Transverse colon (tissue), 4 donors: Measurements from ENCODE around the gene GATA2. TPM values are rescaled to one million over a fixed set of nuclear protein-coding genes. Genes with fewer than 3 reads are reported as not detected.
A peak's percentile ranks its signal among the peaks of the same experiment; 100 is the strongest.

Source experiments
- DNase-seq: peaks from one replicate; pipeline ENCODE4 v3.0.0-alpha.2; 2019
- H3K27ac ChIP-seq, 4 donors: fragments of 200-600 bp; sonication (generic); 2 replicates each; pipeline ENCODE4 v1.5.1; 2016 to 2018; ENCODE audit warnings: inconsistent platforms in 4 of 4
- H3K27me3 ChIP-seq: fragments of 200-600 bp; sonication (generic); 2 replicates; pipeline ENCODE4 v1.5.1; 2017; ENCODE audit warnings: inconsistent platforms
- H3K36me3 ChIP-seq, 4 donors: fragments of 200-600 bp; sonication (generic); 2 replicates each; pipeline ENCODE4 v1.5.1; 2017 to 2019; ENCODE audit warnings: inconsistent platforms in 4 of 4
- H3K4me1 ChIP-seq, 4 donors: fragments of 200-600 bp; sonication (generic); 2 replicates each; pipeline ENCODE4 v1.5.1; 2017 to 2020; ENCODE audit warnings: inconsistent platforms in 4 of 4
- H3K4me3 ChIP-seq, 4 donors: fragments of 200-600 bp; sonication (generic); 1 replicate in 1 of 4; 2 replicates in 3 of 4; pipeline versions ENCODE4 v1.5.1 to v1.6.1; 2017 to 2019; ENCODE audit warnings: inconsistent platforms in 4 of 4
- H3K9me3 ChIP-seq, 2 donors: fragments of 200-600 bp; sonication (generic); 2 replicates each; pipeline ENCODE4 v1.5.1; 2017 to 2019; ENCODE audit warnings: inconsistent platforms in 2 of 2
- EP300 ChIP-seq: sonication (generic); formaldehyde crosslinking; IDR thresholded peaks from one replicate; pipeline ENCODE4 v1.6.1; 2017; ENCODE audit warnings: antibody characterized with exemption, low read depth
- POLR2A ChIP-seq: fragments of 450-650 bp; IDR thresholded peaks from one replicate; pipeline ENCODE4 v1.6.1; 2016; ENCODE audit warnings: antibody characterized with exemption, mild to moderate bottlenecking, moderate library complexity
- POLR2AphosphoS5 ChIP-seq, 3 donors: sonication (generic); formaldehyde crosslinking; IDR thresholded peaks; one replicate each; pipeline ENCODE4 v1.6.1; 2016; ENCODE audit warnings: antibody characterized with exemption in 3 of 3
- WGBS, 2 donors: methylation state at CpG; one replicate each; pipeline ENCODE4 v1.1.5; 2018; ENCODE audit warnings: low coverage in 1 of 2; 5-methylcytosine and 5-hydroxymethylcytosine counted together
- in situ Hi-C, 4 donors: fragments of 200-750 bp; cut with MboI; loops; one replicate each; pipeline versions ENCODE4 v1.15.0 to v1.15.1; 2017; ENCODE audit warnings: low sequenced_read_pairs in 3 of 4, low pct_ligation_motif_present in 1 of 4, low pct_unique_long_range_greater_than_20kb in 1 of 4
- intact Hi-C: fragments of 100-400 bp; cut with DNase I; formaldehyde crosslinking; loops from one replicate; pipeline ENCODE4 v1.15.1; 2023; ENCODE audit warnings: low total_unique reads
- total RNA-seq, 4 donors: library from RNA; depleted of rRNA; stranded (reverse); fragments of >200 nt; gene quantifications; one replicate each; pipeline ENCODE4 v1.1.0, GENCODE V29; 2016
- TF ChIP-seq, protein P1 (sequence below), 5 experiments: fragments of 200-600 bp in 3 of 5; fragments of 450-650 bp in 2 of 5; sonication (generic) in 3 of 5; IDR thresholded peaks; 1 replicate in 2 of 5; 2 replicates in 3 of 5; pipeline ENCODE4 v1.5.1; 2016 to 2017; ENCODE audit warnings: antibody characterized with exemption in 5 of 5, inconsistent platforms in 3 of 5, mild to moderate bottlenecking in 2 of 5, moderate library complexity in 1 of 5

Gene GATA2
- total RNA-seq, 4 donors from 2014 or later, result 1.8 to 8.2 (median 2.9) TPM

DNA sequence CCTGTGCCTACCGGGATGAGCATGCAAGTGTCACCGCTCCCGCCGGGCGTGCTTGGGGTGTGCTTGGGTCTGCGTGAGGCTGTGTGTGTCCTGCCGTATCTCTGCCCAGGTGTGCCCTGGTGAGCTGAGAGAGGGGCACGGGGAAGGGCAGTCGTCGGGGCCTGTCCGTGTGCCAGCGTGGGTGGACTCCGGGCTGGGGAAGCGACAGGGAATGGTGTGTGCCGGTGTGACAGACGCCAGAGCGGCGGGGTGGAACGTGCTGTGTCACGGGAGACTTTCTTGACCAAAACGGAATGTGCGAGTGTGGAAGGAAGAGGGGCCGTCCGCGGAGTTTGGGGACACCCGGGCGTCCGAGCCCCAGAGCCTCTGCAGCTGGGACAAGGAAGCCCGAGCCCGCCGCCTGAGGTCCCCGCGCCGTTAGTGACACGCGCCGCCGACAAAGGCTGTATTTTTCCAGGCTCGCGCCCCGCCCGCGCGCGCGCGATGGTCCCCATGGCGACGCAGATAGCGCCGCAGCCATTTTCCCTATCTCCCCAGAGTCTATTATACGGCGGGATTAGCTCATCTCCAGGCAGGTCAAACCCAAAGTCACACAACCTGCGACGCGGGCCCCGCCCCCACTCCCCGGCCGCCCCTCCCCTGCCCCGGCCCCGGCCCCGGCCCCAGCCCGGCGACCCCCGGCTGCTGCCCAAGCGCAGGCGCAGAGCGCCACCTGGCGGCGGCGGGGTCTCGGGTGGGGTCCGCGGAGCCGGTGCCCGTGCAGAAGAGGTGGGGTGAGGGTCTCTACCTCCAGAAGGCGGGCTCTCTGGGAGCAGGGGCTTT, 4.5 kb upstream of the GATA2 start:
- H3K27me3 ChIP-seq, result peaks cover 100% of the 10 kb centered on the region
- H3K4me1 ChIP-seq, result peaks cover 9 to 13% (median 11%) of the 10 kb centered on the region in 4 donors
- H3K27ac ChIP-seq, result no peak overlapping the region
- WGBS, 2 donors, result 6% methylated on average over 48 of the region's 77 CpGs; no CpG with 5 or more reads in 1 of the 2 donors
- DNase-seq, result peak; percentile 61
- H3K9me3 ChIP-seq, result no peaks in the 10 kb centered on the region
- peak overlapping the region; percentile 7 to 48 (median 40) for H3K4me3 ChIP-seq
- intact Hi-C loops (loop anchor here (2.0 to 5.0 kb wide), 2 partner anchors 65 to 403 kb away; no protein-coding TSS in a partner anchor), in situ Hi-C loops (loop anchor here in 2 of 4 donors (25.0 kb wide), 2 partner anchors 335 to 410 kb away; partner anchors contain the start of gene EEFSEC (in 1 of the 2))
- no peaks in the 10 kb centered on the region for H3K36me3 ChIP-seq
- TF ChIP-seq EP300 (no peak), POLR2AphosphoS5 (IDR thresholded peaks at IDR 0.05) (no peak), POLR2A (no peak)
- TF ChIP-seq, protein P1, sequence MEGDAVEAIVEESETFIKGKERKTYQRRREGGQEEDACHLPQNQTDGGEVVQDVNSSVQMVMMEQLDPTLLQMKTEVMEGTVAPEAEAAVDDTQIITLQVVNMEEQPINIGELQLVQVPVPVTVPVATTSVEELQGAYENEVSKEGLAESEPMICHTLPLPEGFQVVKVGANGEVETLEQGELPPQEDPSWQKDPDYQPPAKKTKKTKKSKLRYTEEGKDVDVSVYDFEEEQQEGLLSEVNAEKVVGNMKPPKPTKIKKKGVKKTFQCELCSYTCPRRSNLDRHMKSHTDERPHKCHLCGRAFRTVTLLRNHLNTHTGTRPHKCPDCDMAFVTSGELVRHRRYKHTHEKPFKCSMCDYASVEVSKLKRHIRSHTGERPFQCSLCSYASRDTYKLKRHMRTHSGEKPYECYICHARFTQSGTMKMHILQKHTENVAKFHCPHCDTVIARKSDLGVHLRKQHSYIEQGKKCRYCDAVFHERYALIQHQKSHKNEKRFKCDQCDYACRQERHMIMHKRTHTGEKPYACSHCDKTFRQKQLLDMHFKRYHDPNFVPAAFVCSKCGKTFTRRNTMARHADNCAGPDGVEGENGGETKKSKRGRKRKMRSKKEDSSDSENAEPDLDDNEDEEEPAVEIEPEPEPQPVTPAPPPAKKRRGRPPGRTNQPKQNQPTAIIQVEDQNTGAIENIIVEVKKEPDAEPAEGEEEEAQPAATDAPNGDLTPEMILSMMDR (IDR thresholded peaks at IDR 0.05), result peak; percentile 48 to 76 (median 63)

GRCh38 chr3:128496602-128497304, 3.8 kb upstream of the GATA2 start:
- DNase-seq, result no peak
- no peaks in the 10 kb centered on the region for H3K9me3 ChIP-seq
- no peak overlapping the region for H3K27ac ChIP-seq
- H3K36me3 ChIP-seq, result no peaks in the 10 kb centered on the region
- 20 to 48% methylated on average over 1 to 43 of the region's 45 CpGs for WGBS, 2 donors
- no peak for TF ChIP-seq POLR2AphosphoS5 (IDR thresholded peaks at IDR 0.05)
- in situ Hi-C loops (loop anchor here in 2 of 4 donors (25.0 kb wide), 2 partner anchors 334 to 409 kb away; partner anchors contain the start of gene EEFSEC (in 1 of the 2)), intact Hi-C loops (loop anchor here (5.0 kb wide), 1 partner anchor 64 kb away; no protein-coding TSS in a partner anchor)
- H3K4me3 ChIP-seq, result no peak overlapping the region
- peaks cover 9 to 19% (median 18%) of the 10 kb centered on the region in 4 donors for H3K4me1 ChIP-seq
- H3K27me3 ChIP-seq, result peaks cover 100% of the 10 kb centered on the region

- Histone ChIP-seq H3K4me1 (peaks cover 9 to 19% (median 18%) of the 10 kb centered on the region in 4 donors), H3K27me3 (peaks cover 100% of the 10 kb centered on the region), H3K9me3 (no peaks in the 10 kb centered on the region), H3K36me3 (no peaks in the 10 kb centered on the region), H3K27ac (no peak overlapping the region), H3K4me3 (no peak overlapping the region)
- WGBS, 2 donors, result 30 to 56% methylated on average over 17 to 32 of the region's 32 CpGs
- DNase-seq, result no peak
- TF ChIP-seq POLR2A (no peak), EP300 (no peak), POLR2AphosphoS5 (IDR thresholded peaks at IDR 0.05) (no peak)
- TF ChIP-seq, protein P1 (IDR thresholded peaks at IDR 0.05), result no peak
- in situ Hi-C loops, result loop anchor here in 2 of 4 donors (25.0 kb wide), 2 partner anchors 334 to 409 kb away; partner anchors contain the start of gene EEFSEC (in 1 of the 2)
- intact Hi-C loops, result loop anchor here (5.0 kb wide), 1 partner anchor 64 kb away; no protein-coding TSS in a partner anchor
Measured at GRCh38 chr3:128496019-128496601, 3.1 kb upstream of the GATA2 start.

GRCh38 chr3:128495435-128495970, 2.5 kb upstream of the GATA2 start:
- in situ Hi-C loops, result loop anchor here in 2 of 4 donors (25.0 kb wide), 2 partner anchors 333 to 408 kb away; partner anchors contain the start of gene EEFSEC (in 1 of the 2)
- peaks cover 9 to 20% (median 18%) of the 10 kb centered on the region in 4 donors for H3K4me1 ChIP-seq
- no peak overlapping the region for H3K4me3 ChIP-seq
- no peak overlapping the region for H3K27ac ChIP-seq
- no peak for DNase-seq
- no peak for TF ChIP-seq POLR2AphosphoS5 (IDR thresholded peaks at IDR 0.05)
- TF ChIP-seq POLR2A, result no peak
- TF ChIP-seq EP300, result no peak
- TF ChIP-seq, protein P1 (IDR thresholded peaks at IDR 0.05), result no peak
- no peaks in the 10 kb centered on the region for H3K9me3 ChIP-seq
- intact Hi-C loops, result loop anchor here (5.0 kb wide), 1 partner anchor 63 kb away; no protein-coding TSS in a partner anchor
- peaks cover 100% of the 10 kb centered on the region for H3K27me3 ChIP-seq
- H3K36me3 ChIP-seq, result no peaks in the 10 kb centered on the region
- WGBS, 2 donors, result 83 to 84% methylated on average over 1 to 9 of the region's 9 CpGs
